HG03095 (cell line): Measurements from ENCODE around the gene LDAH.
"Not testable (repeated sequence)": the region's sequence is repeated elsewhere in the genome, so short reads cannot be mapped to it uniquely, and the experiment has no call there.

Source experiments
- ATAC-seq: cut with Tn5 transposase; IDR thresholded peaks from one replicate; pipeline ENCODE4 v1.9.1; 2021; ENCODE audit warnings: moderate library complexity; ENCODE audit not compliant: unreplicated experiment

The LDAH gene

DNA sequence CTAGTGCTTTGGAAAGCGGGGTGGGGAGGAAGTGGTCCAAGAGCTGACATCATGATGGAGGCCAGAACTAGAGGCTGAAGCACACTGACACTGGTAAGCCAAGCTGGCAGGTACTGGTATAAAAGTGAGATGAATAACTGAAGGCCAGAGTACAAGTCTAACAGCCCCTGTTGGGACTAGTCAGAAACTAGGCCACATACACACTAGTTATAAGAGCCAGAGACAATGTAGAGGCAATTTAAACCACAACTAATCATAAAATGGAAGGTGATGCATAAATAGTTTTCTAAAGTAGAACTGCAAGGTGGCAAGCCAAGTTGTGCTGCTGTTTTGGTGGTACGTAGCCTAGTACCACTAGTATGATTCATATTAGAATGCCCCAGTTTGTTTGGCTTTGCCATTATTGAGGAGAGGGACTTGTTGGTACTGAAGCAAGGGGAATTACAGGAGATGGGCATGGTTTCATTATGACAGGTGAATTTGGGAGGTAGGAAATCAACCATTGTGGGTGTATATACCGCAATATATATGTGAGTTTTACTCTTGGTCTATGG lies 98.3 kb downstream of the LDAH start:
- no peak for ATAC-seq

DNA sequence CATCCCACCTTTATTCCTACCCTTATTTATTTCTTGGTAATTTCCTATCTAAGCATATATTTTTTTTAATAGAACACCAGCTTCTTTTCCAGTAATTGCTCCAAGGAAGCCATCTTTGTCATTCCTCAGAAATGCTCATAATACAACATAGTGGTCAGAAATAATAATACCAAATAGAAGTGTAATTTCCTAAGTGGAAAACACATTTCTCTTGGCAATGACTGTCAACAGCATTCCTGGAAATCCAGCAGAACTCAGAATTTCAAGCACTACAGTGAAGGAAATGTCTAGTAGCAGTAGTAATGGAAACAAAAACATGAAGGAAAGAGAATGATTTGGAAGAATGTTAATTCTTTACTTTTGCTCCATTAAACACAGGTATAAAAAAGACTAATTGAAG lies 99.4 kb downstream of the LDAH start:
- ATAC-seq: no peak

DNA sequence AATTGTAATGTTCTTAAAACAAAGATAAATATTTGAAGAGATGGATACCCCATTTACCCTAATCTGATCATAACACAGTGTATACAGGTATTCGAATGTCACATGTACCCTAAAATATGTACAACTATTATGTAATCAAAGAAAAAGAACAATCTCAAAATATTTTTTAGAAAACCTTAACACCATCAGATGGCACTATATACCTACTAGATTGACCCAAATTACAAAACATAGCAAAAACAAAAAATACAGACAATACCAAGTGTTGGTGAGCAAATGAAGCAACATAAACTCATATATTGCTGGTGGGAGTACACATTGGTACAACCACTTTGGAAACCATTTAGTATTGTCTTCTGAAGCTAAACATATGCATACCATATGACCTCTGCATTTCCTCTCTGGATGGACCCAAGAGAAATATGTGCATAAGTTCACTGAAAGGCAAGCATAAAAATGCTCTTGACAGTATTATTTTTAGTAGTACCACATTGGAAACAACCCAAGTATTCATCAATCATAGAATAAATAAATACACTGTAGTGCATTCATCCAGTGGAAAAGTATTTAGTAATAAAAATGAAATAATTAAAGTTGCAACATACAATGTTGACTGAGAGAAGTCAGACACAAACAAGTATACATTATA lies 100.2 kb downstream of the LDAH start:
- no peak for ATAC-seq

DNA sequence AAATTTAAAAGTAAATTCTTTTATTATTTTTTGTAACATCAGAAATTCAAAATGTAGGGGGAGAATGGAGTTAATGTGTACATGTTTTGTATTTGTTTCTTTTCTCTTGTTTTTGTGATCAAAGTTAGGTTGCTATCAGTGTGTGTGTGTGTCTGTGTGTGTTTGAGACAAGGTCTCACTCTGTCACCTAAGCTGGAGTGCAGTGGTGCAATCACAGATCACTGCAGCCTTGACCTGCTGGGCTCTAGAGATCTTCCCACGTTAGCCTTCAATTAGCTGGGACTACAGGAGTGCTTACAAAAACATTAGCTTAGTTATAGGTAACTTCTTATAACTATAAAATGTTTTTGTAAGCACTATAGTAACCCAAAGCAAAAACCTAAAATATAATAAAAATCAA lies 105.3 kb downstream of the LDAH start:
- ATAC-seq: no peak

DNA sequence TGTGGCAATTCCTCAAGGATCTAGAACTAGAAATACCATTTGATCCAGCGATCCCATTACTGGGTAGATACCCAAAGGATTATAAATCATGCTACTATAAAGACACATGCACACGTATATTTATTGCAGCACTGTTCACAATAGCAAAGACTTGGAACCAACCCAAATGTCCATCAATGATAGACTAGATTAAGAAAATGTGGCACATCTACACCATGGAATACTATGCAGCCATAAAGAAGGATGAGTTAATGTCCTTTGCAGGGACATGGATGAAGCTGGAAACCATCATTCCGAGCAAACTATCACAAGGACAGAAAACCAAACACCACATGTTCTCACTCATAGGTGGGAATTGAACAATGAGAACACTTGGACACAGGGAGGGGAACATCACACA lies 106.7 kb downstream of the LDAH start:
- ATAC-seq: not testable (repeated sequence)

DNA sequence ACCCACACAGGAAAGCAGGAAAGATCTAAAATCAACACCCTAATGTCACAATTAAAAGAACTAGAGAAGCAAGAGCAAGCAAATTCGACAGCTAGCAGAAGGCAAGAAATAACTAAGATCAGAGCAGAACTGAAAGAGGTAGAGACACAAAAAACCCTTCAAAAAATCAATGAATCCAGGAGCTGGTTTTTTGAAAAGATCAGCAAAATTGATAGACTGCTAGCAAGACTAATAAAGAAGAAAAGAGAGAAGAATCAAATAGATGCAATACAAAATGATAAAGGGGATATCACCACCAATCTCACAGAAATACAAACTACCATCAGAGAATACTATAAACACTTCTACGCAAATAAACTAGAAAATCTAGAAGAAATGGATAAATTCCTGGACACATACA lies 108.5 kb downstream of the LDAH start:
- not testable (repeated sequence) for ATAC-seq

DNA sequence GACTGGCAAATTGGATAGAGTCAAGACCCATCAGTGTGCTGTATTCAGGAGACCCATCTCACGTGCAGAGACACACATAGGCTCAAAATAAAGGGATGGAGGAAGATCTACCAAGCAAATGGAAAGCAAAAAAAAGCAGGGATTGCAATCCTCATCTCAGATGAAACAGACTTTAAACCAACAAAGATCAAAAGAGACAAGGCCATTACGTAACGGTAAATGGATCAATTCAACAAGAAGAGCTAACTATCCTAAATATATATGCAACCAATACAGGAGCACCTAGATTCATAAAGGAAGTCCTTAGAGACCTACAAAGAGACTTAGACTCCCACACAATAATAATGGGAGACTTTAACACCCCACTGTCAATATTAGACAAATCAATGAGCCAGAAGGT lies 109.3 kb downstream of the LDAH start:
- not testable (repeated sequence) for ATAC-seq

DNA sequence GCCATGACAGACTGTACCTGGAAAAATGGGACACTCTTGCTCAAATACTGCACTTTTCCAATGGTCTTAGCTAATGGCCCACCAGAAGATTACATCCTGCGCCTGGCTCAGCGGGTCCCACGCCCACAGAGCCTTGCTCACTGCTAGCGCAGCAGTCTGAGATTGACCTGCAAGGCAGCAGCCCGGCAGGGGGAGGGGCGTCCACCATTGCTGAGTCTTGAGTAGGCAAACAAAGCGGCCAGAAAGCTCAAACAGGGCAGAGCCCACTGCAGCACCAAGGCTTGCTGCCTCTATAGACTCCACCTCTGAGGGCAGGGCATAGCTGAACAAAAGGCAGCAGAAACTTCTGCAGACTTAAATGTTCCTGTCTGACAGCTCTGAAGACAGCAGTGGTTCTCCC lies 111.3 kb downstream of the LDAH start:
- not testable (repeated sequence) for ATAC-seq

DNA sequence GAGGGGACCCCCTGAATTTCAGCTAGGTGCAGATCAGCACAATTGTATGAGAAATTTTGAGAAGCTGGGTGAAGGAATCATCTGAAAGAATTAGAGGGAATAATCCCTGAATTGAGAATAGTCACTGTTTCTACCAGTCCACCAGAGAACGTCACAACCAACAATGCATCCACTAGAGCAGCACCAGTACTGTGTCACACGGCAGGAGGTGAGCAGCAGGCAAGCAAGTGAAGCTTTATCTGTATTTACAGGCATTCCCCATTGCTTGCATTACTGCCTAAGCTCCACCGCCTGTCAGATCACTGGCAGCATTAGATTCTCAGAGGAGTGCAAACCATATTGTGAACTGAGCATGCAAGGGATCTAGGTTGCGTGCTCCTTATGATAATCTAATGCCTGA lies 115.3 kb downstream of the LDAH start:
- ATAC-seq: no peak

DNA sequence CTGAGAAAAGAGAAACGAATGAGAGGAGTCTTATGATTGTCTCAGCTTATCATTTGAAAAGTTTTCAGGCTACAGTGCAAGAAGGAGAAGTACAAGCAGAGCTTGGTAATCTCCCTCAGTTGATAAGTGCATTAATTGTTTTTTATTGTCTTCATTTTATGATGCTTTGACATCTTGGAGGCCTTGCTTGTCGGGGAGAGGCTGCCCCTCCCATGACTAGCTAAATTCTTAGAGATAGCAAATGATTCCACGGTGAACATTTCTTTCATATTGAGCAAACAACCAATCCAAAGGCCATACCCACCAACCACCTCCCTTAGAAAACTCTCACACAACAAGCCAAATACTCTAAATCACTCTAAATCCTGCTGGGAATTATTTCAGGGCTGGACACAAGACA lies 116.1 kb downstream of the LDAH start:
- ATAC-seq: no peak

DNA sequence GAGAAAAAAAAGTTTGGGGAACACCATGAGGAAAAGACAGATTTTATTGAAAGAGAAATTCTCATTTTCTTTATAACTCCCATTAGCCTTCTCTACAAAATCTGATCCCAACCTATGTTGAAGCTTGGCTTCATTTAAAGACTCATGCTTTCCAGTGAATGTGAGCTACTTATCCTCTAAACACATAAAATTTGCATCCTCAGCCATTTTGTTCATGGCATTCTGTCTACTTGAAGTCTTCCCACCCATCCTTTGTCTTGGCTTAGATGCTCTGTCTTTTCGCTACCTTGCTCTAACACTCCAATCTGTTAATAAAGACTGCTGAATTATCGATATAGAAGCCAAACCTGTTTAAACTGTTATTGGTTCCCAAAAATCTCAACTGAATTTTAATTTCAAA lies 116.7 kb downstream of the LDAH start:
- no peak for ATAC-seq

DNA sequence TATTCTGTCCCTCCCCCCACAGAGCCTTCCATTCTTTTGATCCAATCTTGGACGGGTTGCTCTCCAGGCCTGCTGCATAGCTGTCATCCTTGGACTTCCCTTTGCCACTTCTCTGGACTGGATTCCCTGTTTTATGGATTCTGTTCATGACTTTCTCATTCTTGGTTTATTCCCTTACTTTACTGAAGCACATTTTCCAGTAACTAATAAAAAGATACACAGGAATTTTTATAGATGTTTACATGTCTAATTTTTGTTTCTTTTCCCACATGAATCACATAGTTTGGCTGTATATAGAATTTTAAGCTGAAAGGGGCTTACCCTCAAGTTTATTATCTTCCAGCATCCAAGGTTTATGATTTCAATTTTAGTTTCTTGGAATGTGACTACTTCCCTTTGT lies 118.0 kb downstream of the LDAH start:
- ATAC-seq: no peak

DNA sequence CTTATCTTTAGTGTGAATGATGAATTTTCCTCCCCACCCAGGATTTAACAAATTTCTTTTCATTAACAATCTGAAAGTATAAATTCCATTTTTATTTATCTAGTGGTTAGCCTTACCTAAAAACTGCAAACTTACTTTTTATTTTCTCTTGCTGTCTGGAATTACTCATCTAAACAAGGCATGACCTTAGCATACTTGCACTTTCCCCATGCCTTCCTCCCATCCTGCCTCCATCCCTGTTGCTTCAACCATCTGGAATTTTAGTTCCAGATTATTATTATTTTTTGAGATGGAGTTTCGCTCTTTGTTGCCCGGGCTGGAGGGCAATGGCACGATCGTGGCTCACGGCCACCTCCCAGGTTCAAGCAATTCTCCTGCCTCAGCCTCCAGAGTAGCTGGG lies 120.3 kb downstream of the LDAH start:
- ATAC-seq: no peak

DNA sequence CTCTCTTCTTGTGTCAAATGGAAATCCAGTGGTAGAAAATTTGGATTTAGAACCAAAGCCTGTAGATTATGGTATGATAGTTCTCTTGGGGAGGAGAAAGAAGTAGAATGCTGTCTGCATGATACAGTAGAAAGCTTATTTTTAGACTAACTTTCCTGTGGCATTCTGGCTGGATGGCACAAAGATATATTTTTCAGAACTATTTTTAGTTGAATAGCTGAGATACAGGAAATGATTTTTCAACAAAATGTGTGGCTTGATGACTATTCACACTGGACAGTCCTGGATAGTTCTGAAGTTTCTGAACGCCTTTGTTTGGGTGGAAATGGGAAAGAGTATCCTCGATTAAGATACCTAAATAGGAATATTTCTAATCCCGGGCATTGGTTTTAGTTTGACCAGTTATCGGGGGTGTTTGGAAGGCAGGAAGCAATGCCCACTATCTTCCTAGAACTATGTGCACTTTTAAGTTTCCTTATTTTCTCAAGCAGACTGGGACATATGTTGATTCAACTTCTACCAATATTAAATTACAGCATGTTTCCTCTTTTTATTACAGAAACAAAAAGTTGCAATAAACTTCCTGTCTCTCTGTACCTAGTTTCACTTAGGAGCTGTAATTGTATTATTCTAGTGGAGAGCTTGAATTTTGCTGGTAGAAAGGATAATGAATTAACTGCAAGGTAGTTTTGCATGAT lies 123.8 kb downstream of the LDAH start:
- ATAC-seq: no peak

DNA sequence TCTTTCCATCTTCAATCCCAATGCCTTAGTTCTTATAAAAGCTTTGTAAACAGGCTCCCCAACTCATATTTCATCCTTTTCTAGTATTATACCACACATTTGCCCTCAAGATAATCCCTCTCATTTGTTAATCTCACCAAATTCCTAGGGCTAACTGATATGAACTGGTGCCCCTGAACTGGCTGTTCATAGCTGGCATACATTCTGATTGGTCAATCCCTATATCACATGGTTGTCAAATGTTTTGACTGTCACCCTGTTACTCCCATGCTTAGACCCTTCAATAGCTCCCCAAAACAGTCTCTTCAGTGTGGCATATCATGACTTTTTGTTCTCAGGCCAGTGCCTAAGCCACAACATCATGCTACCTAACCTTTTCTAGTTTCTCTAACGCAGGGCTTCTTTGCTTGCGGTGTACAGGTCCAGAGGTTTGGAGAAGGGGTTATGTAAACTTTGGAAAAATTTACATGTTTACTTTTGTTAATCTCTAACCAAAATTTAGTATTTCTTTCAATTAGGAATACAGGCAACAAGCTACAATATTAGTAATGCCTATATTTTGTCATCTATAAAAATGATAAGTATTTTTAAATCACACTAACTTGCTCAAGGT lies 125.5 kb downstream of the LDAH start:
- ATAC-seq: no peak

DNA sequence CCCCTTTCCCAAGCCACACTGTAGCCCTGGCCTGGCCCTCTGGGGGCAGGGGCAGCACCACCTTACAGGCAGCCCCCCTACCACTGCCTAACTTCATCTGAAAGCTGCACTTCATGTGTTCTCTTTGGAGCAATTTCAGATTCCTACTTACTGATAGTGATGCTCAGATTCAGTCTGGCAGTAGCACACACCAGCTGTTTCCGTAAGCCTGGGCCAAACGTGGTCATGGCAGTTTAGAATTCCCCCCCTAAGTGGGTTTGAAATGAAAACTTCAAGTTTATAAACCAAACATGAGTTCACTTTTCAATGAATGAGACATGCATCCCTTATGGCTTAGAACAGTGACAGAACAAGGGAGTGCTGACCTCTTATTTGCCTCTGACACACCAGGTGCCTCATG lies 126.5 kb downstream of the LDAH start:
- no peak for ATAC-seq

DNA sequence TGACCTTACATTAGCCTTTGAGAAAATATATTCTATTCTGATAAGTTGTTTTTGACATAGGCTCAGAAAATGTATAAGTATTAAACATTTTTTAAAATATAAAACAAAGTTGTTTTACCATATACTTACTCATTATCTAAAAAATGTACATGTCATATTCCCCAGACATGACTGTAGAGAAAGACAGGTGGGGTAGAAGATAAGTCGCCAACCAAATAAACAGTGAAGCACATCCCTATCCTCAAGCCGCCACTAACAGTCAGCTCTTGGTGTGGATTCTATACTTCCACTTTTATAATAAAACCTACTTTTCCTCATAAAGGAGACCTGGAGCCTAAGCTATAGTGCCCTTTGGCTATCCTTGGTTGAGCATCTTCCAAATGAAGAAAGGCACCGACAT lies 129.6 kb downstream of the LDAH start:
- no peak for ATAC-seq

DNA sequence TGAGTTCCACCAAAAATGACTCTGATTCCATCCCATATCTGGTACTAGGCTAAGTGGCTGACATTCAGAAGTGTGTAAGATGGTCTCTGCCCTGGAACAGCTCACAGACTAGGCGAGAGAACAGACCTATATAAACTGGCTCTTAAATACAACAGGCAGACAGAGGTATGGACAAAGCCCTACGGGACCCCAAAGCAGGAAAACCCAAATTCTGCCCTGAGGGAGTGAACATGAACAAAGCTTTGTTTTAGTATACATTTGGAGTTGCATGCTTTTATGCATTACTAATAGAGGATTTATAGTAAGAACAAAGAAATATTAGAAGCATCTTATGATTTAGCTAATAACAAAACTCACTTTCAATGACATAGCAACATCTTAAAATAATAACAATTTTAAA lies 130.8 kb downstream of the LDAH start:
- ATAC-seq: no peak

DNA sequence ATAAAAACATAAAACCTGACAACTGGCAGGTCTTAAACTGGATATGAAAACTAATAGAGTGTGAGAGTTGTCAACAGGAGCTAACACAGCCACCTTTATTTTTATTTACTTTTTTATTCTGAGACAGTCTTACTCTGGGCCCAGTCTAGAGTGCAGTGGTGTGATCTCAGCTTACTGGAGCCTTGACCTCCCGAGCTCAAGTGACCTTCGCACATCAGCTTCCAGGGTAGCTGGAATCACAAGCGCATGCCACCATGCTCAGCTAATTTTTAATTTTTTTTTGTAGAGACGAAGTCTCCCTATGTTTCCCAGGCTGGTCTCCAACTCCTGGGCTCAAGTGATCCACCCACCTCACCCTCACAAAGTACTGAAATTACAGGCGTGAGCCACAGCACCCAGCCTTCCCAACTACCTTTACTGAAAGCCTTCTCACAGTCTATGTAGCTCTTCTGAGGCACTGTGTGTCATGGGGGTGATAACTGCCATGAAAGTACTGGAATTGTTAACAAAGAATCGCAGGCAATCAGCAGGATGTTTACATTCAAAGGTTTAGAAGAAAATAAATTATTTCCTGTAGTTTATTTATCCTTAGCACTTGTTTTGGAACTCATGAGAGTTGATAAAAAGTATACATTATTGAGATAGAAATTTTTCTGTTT lies 131.7 kb downstream of the LDAH start:
- ATAC-seq: no peak

DNA sequence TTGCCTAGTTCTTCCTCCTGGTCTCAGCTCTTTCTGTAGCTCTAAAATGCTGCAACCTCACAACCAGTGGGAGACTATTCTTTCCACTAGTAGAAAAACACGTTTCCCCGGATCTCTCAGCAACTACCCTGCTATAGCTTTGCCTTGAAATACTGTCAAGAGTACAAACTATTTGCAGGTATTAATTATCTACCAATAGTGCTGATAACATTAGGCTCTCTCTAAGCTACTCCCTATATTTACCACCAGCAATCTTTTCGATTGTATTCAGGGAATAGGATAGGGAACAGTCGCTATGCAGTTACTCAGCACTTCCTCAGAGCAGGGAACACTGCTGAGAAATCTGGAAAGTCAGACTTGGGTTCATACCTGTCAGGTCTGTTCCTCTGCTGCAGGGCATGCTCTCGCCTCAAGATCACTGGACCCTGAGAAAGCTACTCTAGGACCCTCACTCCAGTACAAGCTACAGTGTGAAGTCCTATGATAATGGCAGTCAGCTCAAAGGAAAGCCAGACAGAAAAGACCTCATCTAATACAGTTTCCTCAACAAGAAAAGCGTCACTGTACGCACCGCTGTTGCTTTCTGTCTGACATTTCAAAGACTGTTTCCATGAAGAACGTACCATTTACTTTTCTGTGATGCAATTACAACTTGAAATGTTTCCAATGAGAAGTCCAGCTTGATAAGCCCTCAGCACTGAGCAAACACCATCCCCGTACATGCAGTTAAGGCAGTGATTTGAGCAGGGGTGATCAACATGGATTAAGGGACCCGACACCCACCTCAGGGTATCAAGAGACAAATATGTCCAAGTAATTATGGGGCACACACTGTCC lies 133.3 kb downstream of the LDAH start:
- no peak for ATAC-seq
